HCT116 (cell line): Measurements from ENCODE around the gene MCC. TPM values are rescaled to one million over a fixed set of nuclear protein-coding genes. Genes with fewer than 3 reads are reported as not detected.

ENCODE experiments used
- ATAC-seq: fragments of 200-7000 bp; cut with Tn5 transposase; 2 replicates; pipeline ENCODE4 v1.9.1; 2020; ENCODE audit warnings: mild to moderate bottlenecking, moderate library complexity
- BruUV-seq: library from RNA; stranded (reverse); fragments of 400-500 nt; replicated peaks from 2 replicates; lab custom pipeline; 2021; lab: Mats Ljungman, UMichigan
- CTCF ChIA-PET: fragments of 300-600 bp; sonication (Branson Sonifier 250); formaldehyde crosslinking; loops from one replicate; lab custom pipeline; 2021; ENCODE audit warnings: antibody characterized with exemption; lab: Charles Lee
- POLR2A ChIA-PET: fragments of 300-600, 350-600 bp; sonication (Branson Sonifier 250); formaldehyde crosslinking; loops from one replicate; lab custom pipeline; 2021; ENCODE audit warnings: antibody characterized with exemption; lab: Charles Lee
- RAD21 ChIA-PET, 2 experiments: fragments of 300-600 bp; sonication (Branson Sonifier 250); formaldehyde crosslinking; loops; one replicate each; lab custom pipeline; 2023; ENCODE audit warnings: low total read pairs in 2 of 2; ENCODE audit not compliant: uncharacterized antibody in 2 of 2, unreplicated experiment in 2 of 2, low non-redundant PET in 1 of 2; lab: Charles Lee
- DNase-seq: peaks from one replicate; pipeline ENCODE4 v3.0.0-alpha.2; 2010; ENCODE audit warnings: low read depth, low spot score
- H2AFZ ChIP-seq: fragments of 200-600 bp; shearing (Covaris generic), sonication (generic); 2 replicates; pipeline ENCODE4 v1.6.1; 2017; ENCODE audit warnings: low read depth, mixed run types, mixed read lengths, antibody characterized with exemption, low read length; ENCODE audit not compliant: poor library complexity, severe bottlenecking
- H3K27ac ChIP-seq: 2 replicates; pipeline ENCODE4 v1.5.1; 2012; ENCODE audit warnings: low read depth, low read length
- H3K27me3 ChIP-seq: fragments of 200-600 bp; sonication (generic); 2 replicates; pipeline ENCODE4 v1.6.1; 2016; ENCODE audit warnings: mixed run types, low read length, mixed read lengths; ENCODE audit not compliant: insufficient read depth
- H3K36me3 ChIP-seq, 2 experiments: fragments of 200-500 bp in 1 of 2; fragments of 200-600 bp in 1 of 2; sonication (Bioruptor generic) in 1 of 2; sonication (generic) in 1 of 2; 2 replicates each; pipeline versions ENCODE4 v1.5.1 to v1.6.1; 2014 to 2016; ENCODE audit warnings: low read length in 2 of 2, inconsistent platforms in 1 of 2, mixed read lengths in 1 of 2, mixed run types in 1 of 2; ENCODE audit not compliant: insufficient read depth in 2 of 2, control insufficient read depth in 1 of 2
- H3K4me1 ChIP-seq, 2 experiments: fragments of 200-600 bp in 1 of 2; sonication (generic) in 1 of 2; 2 replicates each; pipeline versions ENCODE4 v1.5.1 to v1.6.1; 2012 to 2017; ENCODE audit warnings: low read length in 2 of 2, inconsistent platforms in 1 of 2, mild to moderate bottlenecking in 1 of 2, mixed read lengths in 1 of 2, mixed run types in 1 of 2, moderate library complexity in 1 of 2; ENCODE audit not compliant: insufficient read depth in 2 of 2, control insufficient read depth in 1 of 2
- H3K4me2 ChIP-seq: fragments of 200-600 bp; sonication (generic); 2 replicates; pipeline ENCODE4 v1.6.1; 2017; ENCODE audit warnings: mixed run types, low read length, mixed read lengths
- H3K4me3 ChIP-seq, 2 experiments: fragments of 200-600 bp in 1 of 2; sonication (generic) in 1 of 2; replicated peaks in 1 of 2; 2 replicates each; pipeline ENCODE4 v1.5.1; 2011 to 2016; ENCODE audit warnings: low read length in 2 of 2, control low read depth in 1 of 2, low read depth in 1 of 2, mild to moderate bottlenecking in 1 of 2, mixed read lengths in 1 of 2, mixed run types in 1 of 2
- H3K79me2 ChIP-seq: fragments of 200-600 bp; sonication (generic); 2 replicates; pipeline ENCODE4 v1.6.1; 2017; ENCODE audit warnings: mild to moderate bottlenecking, mixed run types, low read length, moderate library complexity, mixed read lengths; ENCODE audit not compliant: insufficient read depth
- H3K9ac ChIP-seq: fragments of 200-600 bp; sonication (generic); 2 replicates; pipeline ENCODE4 v1.6.1; 2016; ENCODE audit warnings: low read length, mixed read lengths
- H3K9me2 ChIP-seq: fragments of 200-600 bp; sonication (generic), shearing (Covaris generic); 2 replicates; pipeline ENCODE4 v1.6.1; 2017; ENCODE audit warnings: mixed run types, mild to moderate bottlenecking, moderate library complexity; ENCODE audit not compliant: insufficient read depth
- H3K9me3 ChIP-seq, 2 experiments: fragments of 200-500 bp in 1 of 2; fragments of 200-600 bp in 1 of 2; sonication (Bioruptor generic) in 1 of 2; sonication (generic) in 1 of 2; 2 replicates each; pipeline ENCODE4 v1.6.1; 2014 to 2017; ENCODE audit warnings: low read length in 2 of 2, mixed read lengths in 2 of 2, inconsistent platforms in 1 of 2, low read depth in 1 of 2, mild to moderate bottlenecking in 1 of 2, mixed run types in 1 of 2, moderate library complexity in 1 of 2; ENCODE audit not compliant: control insufficient read depth in 1 of 2, insufficient read depth in 1 of 2
- H4K20me1 ChIP-seq: fragments of 200-600 bp; sonication (generic), shearing (Covaris generic); 2 replicates; pipeline ENCODE4 v1.6.1; 2017; ENCODE audit warnings: mixed run types, mild to moderate bottlenecking, moderate library complexity; ENCODE audit not compliant: insufficient read depth
- CBX3 ChIP-seq: IDR thresholded peaks from 2 replicates; pipeline ENCODE4 v1.6.1; 2012; ENCODE audit warnings: low read depth
- EZH2phosphoT487 ChIP-seq: fragments of 200-600 bp; IDR thresholded peaks from 2 replicates; pipeline ENCODE4 v1.6.1; 2018; ENCODE audit warnings: antibody characterized with exemption, borderline replicate concordance
- FOSL1 ChIP-seq: IDR thresholded peaks from 2 replicates; pipeline ENCODE4 v1.6.1; 2012; ENCODE audit warnings: low read depth
- RAD21 ChIP-seq: IDR thresholded peaks from 2 replicates; pipeline ENCODE4 v1.6.1; 2012; ENCODE audit warnings: low read depth, mild to moderate bottlenecking
- SP1 ChIP-seq: IDR thresholded peaks from 2 replicates; pipeline ENCODE4 v1.6.1; 2012; ENCODE audit warnings: low read depth
- SRF ChIP-seq: IDR thresholded peaks from 2 replicates; pipeline ENCODE4 v1.6.1; 2012; ENCODE audit warnings: low read depth
- intact Hi-C: fragments of 100-400 bp; cut with micrococcal nuclease; formaldehyde crosslinking; loops from 2 replicates; pipeline ENCODE4 v1.10.0; 2022
- total RNA-seq: library from RNA; stranded (reverse); gene quantifications from one replicate; pipeline ENCODE4 v1.2.1, GENCODE V29; 2021; ENCODE audit not compliant: unreplicated experiment
- TF ChIP-seq, protein P1 (sequence below), 3 experiments: fragments of 200-600 bp in 1 of 3; sonication (generic) in 1 of 3; IDR thresholded peaks in 2 of 3; conservative IDR thresholded peaks in 1 of 3; 2 replicates each; pipeline ENCODE4 v1.5.1; 2012 to 2017; ENCODE audit warnings: low read depth in 2 of 3, low read length in 2 of 3, antibody characterized with exemption in 1 of 3, borderline replicate concordance in 1 of 3, control low read depth in 1 of 3, mild to moderate bottlenecking in 1 of 3, mixed read lengths in 1 of 3, mixed run types in 1 of 3, moderate library complexity in 1 of 3; ENCODE audit not compliant: insufficient read depth in 1 of 3

Gene MCC
- total RNA-seq, 1 experiment from 2014 or later = 20.1 TPM

DNA sequence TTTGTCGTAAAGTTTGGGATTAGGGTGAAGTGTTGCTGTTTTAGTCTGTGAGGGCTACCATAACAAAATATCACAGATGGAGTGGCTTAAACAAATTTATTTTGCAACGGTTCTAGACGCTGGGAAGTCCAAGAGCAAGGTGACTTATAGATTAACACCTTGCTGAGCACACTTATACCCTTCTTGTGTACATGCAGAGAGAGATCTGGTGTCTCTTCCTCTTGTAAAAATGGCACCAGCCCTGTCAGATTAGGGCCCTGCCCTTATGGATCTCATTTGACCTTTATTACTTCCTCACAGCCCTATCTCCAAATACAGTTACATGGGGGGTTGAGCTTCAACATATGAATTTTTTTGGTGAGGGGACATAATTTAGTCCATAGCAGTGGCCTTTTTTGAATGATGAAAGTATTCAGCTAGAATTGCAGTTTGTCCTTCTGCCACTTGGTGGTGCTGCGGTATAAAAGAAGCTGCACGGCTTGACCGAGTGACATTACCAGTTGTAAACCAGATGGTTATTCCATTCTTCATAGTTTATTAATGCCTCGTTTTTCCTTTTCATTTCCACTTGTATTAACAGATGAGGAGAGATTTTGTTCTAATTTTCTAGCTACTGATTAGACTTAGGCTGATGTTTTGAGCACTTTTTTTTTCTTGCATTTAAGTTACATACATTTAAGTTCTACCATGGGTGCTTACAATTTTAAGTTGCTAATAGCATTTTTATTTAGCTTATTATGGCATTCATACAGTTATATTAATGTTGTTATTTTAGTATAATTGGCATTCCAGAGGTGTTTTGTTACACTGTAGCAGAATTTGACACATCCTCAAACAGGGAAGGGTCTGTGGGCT, 492.3 kb downstream of the MCC start:
- no TSS peak for BruUV-seq
- peaks cover 73% of the 10 kb centered on the region for H3K79me2 ChIP-seq

More for the DNA sequence above, 492.3 kb downstream of the MCC start:
- POLR2A ChIA-PET = interaction anchor here (0.7 kb wide), 1 partner anchor 515 kb away, joined by 4 read pairs; no protein-coding TSS in a partner anchor
- H3K4me3 ChIP-seq = no peak overlapping the region
- H2AFZ ChIP-seq = no peak overlapping the region
- no peaks in the 10 kb centered on the region for H3K9me3 ChIP-seq
- DNase-seq (peak; percentile 42), ATAC-seq (peak; percentile 87)
- H3K36me3 ChIP-seq = peaks cover 3 to 7% of the 10 kb centered on the region in 2 experiments; a peak in 2 of 4 replicates
- no peaks in the 10 kb centered on the region for H3K4me1 ChIP-seq
- CTCF ChIA-PET = interaction anchor here (0.8 to 2.9 kb wide), 19 partner anchors 9 to 616 kb away, joined by 3 to 34 read pairs (median 4); partner anchors contain the start of genes MCC and YTHDC2
- H3K4me2 ChIP-seq = no peak overlapping the region
- RAD21 ChIA-PET = interaction anchor here in 1 of 2 experiments (0.7 kb wide), 1 partner anchor 604 kb away, joined by 3 read pairs; no protein-coding TSS in a partner anchor
- no peaks in the 10 kb centered on the region for H3K9me2 ChIP-seq
- H3K27me3 ChIP-seq = no peaks in the 10 kb centered on the region
- TF ChIP-seq SP1 (no peak), SRF (no peak), CBX3 (peak; percentile 28), EZH2phosphoT487 (no peak), FOSL1 (no peak), RAD21 (peak; percentile 92)
- TF ChIP-seq, protein P1, sequence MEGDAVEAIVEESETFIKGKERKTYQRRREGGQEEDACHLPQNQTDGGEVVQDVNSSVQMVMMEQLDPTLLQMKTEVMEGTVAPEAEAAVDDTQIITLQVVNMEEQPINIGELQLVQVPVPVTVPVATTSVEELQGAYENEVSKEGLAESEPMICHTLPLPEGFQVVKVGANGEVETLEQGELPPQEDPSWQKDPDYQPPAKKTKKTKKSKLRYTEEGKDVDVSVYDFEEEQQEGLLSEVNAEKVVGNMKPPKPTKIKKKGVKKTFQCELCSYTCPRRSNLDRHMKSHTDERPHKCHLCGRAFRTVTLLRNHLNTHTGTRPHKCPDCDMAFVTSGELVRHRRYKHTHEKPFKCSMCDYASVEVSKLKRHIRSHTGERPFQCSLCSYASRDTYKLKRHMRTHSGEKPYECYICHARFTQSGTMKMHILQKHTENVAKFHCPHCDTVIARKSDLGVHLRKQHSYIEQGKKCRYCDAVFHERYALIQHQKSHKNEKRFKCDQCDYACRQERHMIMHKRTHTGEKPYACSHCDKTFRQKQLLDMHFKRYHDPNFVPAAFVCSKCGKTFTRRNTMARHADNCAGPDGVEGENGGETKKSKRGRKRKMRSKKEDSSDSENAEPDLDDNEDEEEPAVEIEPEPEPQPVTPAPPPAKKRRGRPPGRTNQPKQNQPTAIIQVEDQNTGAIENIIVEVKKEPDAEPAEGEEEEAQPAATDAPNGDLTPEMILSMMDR (IDR thresholded peaks at IDR 0.05 in 2 of 3, conservative IDR thresholded peaks at IDR 0.05 in 1 of 3; ENCODE audit: borderline replicate concordance in 1 of 3, insufficient read depth in 1 of 3, low read depth in 2 of 3, low read length in 2 of 3) = peak; percentile 72 to 97 (median 81)
- no peaks in the 10 kb centered on the region for H4K20me1 ChIP-seq
- no peak overlapping the region for H3K9ac ChIP-seq
- intact Hi-C loops = loop anchor here (1.0 kb wide), 3 partner anchors 334 to 610 kb away; no protein-coding TSS in a partner anchor
- no peak overlapping the region for H3K27ac ChIP-seq
